ENCODE measurements around the gene APCDD1L. TPM values are rescaled to one million over a fixed set of nuclear protein-coding genes. Genes with fewer than 3 reads are reported as not detected.
A peak's percentile ranks its signal among the peaks of the same experiment; 100 is the strongest.

APCDD1L gene
- polyA plus RNA-seq, 1 donor = 0.09 TPM

- peaks cover 21% of the 10 kb centered on the region for H3K36me3 ChIP-seq (ENCODE audit: control insufficient read depth, insufficient read depth, low read length)
- 93% methylated on average over 4 of the region's 10 CpGs for WGBS (ENCODE audit: insufficient coverage, low lambda C conversion rate)
Measured at GRCh38 chr20:58450254-58450653, 64.9 kb downstream of the APCDD1L start.

DNA sequence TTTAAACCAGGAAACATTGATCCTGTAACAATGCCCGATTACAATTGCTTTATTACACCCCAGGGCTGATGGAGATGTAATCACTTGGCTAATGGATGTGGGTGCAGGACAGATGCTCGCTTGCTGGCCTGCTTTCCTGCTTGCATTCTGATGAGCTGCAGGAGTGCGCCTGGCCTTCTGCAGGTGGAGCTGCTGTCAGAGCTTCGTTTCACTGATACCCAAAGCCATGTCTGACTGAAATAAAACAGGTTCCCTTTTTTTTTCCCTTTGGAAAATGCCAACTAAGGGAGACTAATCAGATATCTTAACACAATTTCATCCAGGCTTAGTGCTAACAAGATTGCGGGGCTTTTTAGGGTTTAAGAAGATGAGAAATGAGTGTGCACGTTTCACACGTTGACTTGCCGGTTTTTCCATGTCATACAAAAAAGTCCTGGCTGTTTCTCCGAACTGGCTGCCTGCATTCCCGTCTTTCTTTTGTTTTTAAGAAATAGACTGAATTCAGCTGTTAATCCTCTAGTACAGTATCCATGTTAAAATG, 65.4 kb downstream of the APCDD1L start:
- H3K36me3 ChIP-seq (ENCODE audit: control insufficient read depth, insufficient read depth, low read length) = peaks cover 26% of the 10 kb centered on the region
- no peak for DNase-seq
- H3K27ac ChIP-seq (ENCODE audit: low read length) = no peak overlapping the region
- no peak overlapping the region for H3K4me3 ChIP-seq (ENCODE audit: low read length)
- no peaks in the 10 kb centered on the region for H3K4me1 ChIP-seq (ENCODE audit: control insufficient read depth, insufficient read depth, low read length)
- H3K9me3 ChIP-seq (ENCODE audit: control insufficient read depth, low read depth, low read length) = no peaks in the 10 kb centered on the region
- no peaks in the 10 kb centered on the region for H3K27me3 ChIP-seq (ENCODE audit: control insufficient read depth, insufficient read depth, low read length)
- 57% methylated on average over 1 of the region's 10 CpGs for WGBS (ENCODE audit: insufficient coverage, low lambda C conversion rate)

More at GRCh38 chr20:58450254-58450653, 64.9 kb downstream of the APCDD1L start:
- Histone ChIP-seq H3K9me3 (ENCODE audit: control insufficient read depth, low read depth, low read length) (no peaks in the 10 kb centered on the region), H3K27me3 (ENCODE audit: control insufficient read depth, insufficient read depth, low read length) (no peaks in the 10 kb centered on the region), H3K4me1 (ENCODE audit: control insufficient read depth, insufficient read depth, low read length) (no peaks in the 10 kb centered on the region), H3K27ac (ENCODE audit: low read length) (no peak overlapping the region), H3K4me3 (ENCODE audit: low read length) (no peak overlapping the region)
- DNase-seq = no peak

- H3K27ac ChIP-seq (ENCODE audit: low read length) = no peak overlapping the region
- no peaks in the 10 kb centered on the region for H3K4me1 ChIP-seq (ENCODE audit: control insufficient read depth, insufficient read depth, low read length)
- 100% methylated on average over 1 of the region's 4 CpGs for WGBS (ENCODE audit: insufficient coverage, low lambda C conversion rate)
- H3K4me3 ChIP-seq (ENCODE audit: low read length) = no peak overlapping the region
- DNase-seq = no peak
- no peaks in the 10 kb centered on the region for H3K9me3 ChIP-seq (ENCODE audit: control insufficient read depth, low read depth, low read length)
- peaks cover 34% of the 10 kb centered on the region for H3K36me3 ChIP-seq (ENCODE audit: control insufficient read depth, insufficient read depth, low read length)
- no peaks in the 10 kb centered on the region for H3K27me3 ChIP-seq (ENCODE audit: control insufficient read depth, insufficient read depth, low read length)
Measured at GRCh38 chr20:58448958-58449357, 66.2 kb downstream of the APCDD1L start.

DNA sequence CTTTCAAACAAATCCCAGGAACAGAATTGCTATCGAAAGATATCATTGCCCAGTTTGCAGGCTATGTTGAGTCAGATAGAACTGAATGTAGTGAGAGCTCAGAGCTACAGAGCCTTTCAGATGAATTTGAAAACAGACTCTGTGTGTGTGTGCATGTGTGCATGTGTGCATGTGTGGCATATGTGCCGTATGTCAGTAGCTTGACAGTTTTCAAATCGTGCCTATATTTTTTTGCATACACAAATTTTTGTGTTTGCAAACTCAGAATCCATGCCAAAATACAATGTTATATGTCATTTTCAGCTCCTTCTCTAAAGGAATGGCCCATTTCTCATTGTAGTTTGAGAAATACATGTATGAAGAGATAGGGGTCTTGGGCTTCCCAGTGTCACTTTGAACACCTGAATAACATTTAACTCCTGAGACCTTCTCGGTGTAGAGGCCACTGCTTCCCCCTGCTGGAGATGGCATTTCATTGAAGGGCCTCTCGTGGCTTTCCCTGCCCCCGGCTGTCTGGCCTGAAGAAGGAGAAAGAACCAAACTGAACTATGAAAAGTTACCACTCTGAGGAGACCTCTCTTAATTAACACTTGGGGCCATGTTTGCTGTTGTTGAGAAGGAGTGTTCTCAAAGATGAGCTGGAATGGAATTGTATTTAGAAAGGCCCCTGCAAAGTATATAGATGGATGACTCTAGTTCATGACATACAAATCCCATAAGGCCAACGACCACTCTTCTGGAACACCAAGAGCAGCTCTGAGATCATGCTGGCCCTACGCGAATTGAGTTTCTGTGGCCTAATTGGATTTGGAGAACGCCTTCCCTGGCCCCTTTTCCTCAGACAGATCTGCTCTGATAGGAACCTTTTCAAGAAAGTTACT, 67.4 kb downstream of the APCDD1L start:
- peaks cover 36% of the 10 kb centered on the region for H3K36me3 ChIP-seq (ENCODE audit: control insufficient read depth, insufficient read depth, low read length)
- no peak overlapping the region for H3K4me3 ChIP-seq (ENCODE audit: low read length)
- no peak overlapping the region for H3K27ac ChIP-seq (ENCODE audit: low read length)
- WGBS (ENCODE audit: insufficient coverage, low lambda C conversion rate) = 67% methylated on average over 1 of the region's 10 CpGs
- H3K27me3 ChIP-seq (ENCODE audit: control insufficient read depth, insufficient read depth, low read length) = no peaks in the 10 kb centered on the region
- no peaks in the 10 kb centered on the region for H3K4me1 ChIP-seq (ENCODE audit: control insufficient read depth, insufficient read depth, low read length)
- DNase-seq = peak; percentile 33 to 41
- H3K9me3 ChIP-seq (ENCODE audit: control insufficient read depth, low read depth, low read length) = no peaks in the 10 kb centered on the region

GRCh38 chr20:58446960-58447265, 68.3 kb downstream of the APCDD1L start:
- Histone ChIP-seq H3K9me3 (ENCODE audit: control insufficient read depth, low read depth, low read length) (no peaks in the 10 kb centered on the region), H3K27ac (ENCODE audit: low read length) (no peak overlapping the region), H3K27me3 (ENCODE audit: control insufficient read depth, insufficient read depth, low read length) (no peaks in the 10 kb centered on the region), H3K36me3 (ENCODE audit: control insufficient read depth, insufficient read depth, low read length) (peaks cover 38% of the 10 kb centered on the region), H3K4me3 (ENCODE audit: low read length) (no peak overlapping the region), H3K4me1 (ENCODE audit: control insufficient read depth, insufficient read depth, low read length) (no peaks in the 10 kb centered on the region)
- 83% methylated on average over 1 of the region's 7 CpGs for WGBS (ENCODE audit: insufficient coverage, low lambda C conversion rate)
- no peak for DNase-seq

DNA sequence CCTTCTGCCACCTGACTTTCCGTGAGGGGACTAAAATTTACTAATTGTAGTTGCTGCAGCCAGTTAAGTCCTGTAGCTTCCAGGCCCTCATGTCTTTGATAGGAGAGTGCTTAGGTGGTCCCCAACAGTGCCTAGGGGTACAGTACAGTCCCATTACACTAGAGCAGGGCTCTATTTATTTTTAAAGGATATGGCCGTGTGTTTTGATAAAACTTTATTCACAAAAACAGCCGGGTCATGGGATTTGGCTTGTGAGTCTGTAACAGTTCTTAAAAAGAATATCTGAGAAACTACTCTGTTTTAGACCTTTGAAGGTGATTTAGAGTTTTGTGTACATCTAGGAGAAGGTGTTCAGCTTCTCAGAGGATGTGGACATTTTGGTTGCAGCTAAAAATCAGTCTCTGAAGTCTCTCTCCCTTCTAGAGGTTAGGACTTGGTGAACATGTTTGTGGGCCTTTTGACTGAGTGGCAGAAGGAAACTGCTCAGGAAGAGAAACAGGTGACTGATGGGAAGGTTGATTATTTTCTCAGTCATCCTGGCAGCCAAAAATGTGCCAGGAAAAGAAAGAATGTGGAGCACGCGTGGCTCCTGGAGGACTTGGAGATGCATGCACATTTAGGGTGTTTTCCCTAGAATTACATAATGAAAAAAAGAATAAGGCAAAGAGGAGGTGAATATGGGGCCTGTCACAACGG, 68.8 kb downstream of the APCDD1L start:
- DNase-seq = no peak
- WGBS (ENCODE audit: insufficient coverage, low lambda C conversion rate) = no CpG with 5 or more reads among the region's 6 CpGs
- Histone ChIP-seq H3K4me1 (ENCODE audit: control insufficient read depth, insufficient read depth, low read length) (no peaks in the 10 kb centered on the region), H3K27ac (ENCODE audit: low read length) (no peak overlapping the region), H3K27me3 (ENCODE audit: control insufficient read depth, insufficient read depth, low read length) (no peaks in the 10 kb centered on the region), H3K36me3 (ENCODE audit: control insufficient read depth, insufficient read depth, low read length) (peaks cover 41% of the 10 kb centered on the region), H3K4me3 (ENCODE audit: low read length) (no peak overlapping the region), H3K9me3 (ENCODE audit: control insufficient read depth, low read depth, low read length) (no peaks in the 10 kb centered on the region)

DNA sequence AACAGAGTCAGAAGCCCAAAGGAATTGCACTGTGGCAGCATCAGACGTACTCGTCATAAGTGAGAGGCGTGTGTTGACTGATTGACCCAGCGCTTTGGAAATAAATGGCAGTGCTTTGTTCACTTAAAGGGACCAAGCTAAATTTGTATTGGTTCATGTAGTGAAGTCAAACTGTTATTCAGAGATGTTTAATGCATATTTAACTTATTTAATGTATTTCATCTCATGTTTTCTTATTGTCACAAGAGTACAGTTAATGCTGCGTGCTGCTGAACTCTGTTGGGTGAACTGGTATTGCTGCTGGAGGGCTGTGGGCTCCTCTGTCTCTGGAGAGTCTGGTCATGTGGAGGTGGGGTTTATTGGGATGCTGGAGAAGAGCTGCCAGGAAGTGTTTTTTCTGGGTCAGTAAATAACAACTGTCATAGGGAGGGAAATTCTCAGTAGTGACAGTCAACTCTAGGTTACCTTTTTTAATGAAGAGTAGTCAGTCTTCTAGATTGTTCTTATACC, 70.4 kb downstream of the APCDD1L start:
- DNase-seq = no peak
- Histone ChIP-seq H3K27me3 (ENCODE audit: control insufficient read depth, insufficient read depth, low read length) (no peaks in the 10 kb centered on the region), H3K27ac (ENCODE audit: low read length) (no peak overlapping the region), H3K9me3 (ENCODE audit: control insufficient read depth, low read depth, low read length) (no peaks in the 10 kb centered on the region), H3K36me3 (ENCODE audit: control insufficient read depth, insufficient read depth, low read length) (peaks cover 49% of the 10 kb centered on the region), H3K4me1 (ENCODE audit: control insufficient read depth, insufficient read depth, low read length) (no peaks in the 10 kb centered on the region), H3K4me3 (ENCODE audit: low read length) (no peak overlapping the region)
- WGBS (ENCODE audit: insufficient coverage, low lambda C conversion rate) = no CpG with 5 or more reads among the region's 5 CpGs

GRCh38 chr20:58441723-58442122, 73.5 kb downstream of the APCDD1L start:
- Histone ChIP-seq H3K27me3 (ENCODE audit: control insufficient read depth, insufficient read depth, low read length) (no peaks in the 10 kb centered on the region), H3K4me3 (ENCODE audit: low read length) (no peak overlapping the region), H3K36me3 (ENCODE audit: control insufficient read depth, insufficient read depth, low read length) (peaks cover 54% of the 10 kb centered on the region), H3K27ac (ENCODE audit: low read length) (no peak overlapping the region), H3K9me3 (ENCODE audit: control insufficient read depth, low read depth, low read length) (no peaks in the 10 kb centered on the region), H3K4me1 (ENCODE audit: control insufficient read depth, insufficient read depth, low read length) (peaks cover 5% of the 10 kb centered on the region)
- DNase-seq = no peak

DNA sequence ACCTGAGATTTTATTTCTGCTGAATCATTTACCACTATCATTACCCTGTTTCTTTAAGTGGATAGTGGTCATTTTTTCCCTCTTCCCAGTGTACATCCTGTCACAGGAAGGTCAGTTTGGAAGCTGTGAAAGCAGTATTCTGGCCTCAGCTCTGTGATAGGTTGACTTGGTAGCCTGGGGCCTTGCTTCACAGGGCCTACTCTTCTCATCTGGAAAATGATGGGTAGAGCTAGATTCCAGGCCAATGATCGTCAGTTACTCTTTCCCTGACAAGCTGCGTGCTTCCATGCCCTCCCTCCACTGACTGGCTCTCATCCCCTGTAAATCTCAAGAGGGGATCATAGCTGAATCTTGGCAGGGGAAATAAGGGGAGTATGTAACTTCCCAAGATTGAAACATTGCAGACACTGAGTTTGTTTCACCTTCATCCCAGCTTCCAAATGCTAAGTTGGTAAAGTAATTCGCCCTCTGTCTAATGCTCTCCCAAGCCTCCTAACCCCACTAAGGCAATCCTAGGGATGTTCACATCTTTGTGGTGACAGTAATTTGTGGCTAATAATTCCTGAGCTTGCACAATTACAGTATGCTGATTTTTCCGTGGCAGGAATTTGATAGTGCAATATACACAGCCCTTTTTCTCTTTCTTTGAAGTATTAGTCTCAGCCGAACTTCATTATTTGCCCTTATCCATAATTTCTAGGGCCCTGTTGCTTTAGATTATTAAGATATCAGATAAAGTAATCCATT, 75.0 kb downstream of the APCDD1L start:
- WGBS (ENCODE audit: insufficient coverage, low lambda C conversion rate) = 85% methylated on average over 2 of the region's 5 CpGs
- Histone ChIP-seq H3K27ac (ENCODE audit: low read length) (no peak overlapping the region), H3K36me3 (ENCODE audit: control insufficient read depth, insufficient read depth, low read length) (peaks cover 43% of the 10 kb centered on the region), H3K9me3 (ENCODE audit: control insufficient read depth, low read depth, low read length) (no peaks in the 10 kb centered on the region), H3K4me1 (ENCODE audit: control insufficient read depth, insufficient read depth, low read length) (peaks cover 8% of the 10 kb centered on the region), H3K4me3 (ENCODE audit: low read length) (no peak overlapping the region), H3K27me3 (ENCODE audit: control insufficient read depth, insufficient read depth, low read length) (no peaks in the 10 kb centered on the region)
- DNase-seq = no peak

Measured in large intestine (tissue), 3 donors.